ENCODE measurements around the gene FLRT3. TPM values are rescaled to one million over a fixed set of nuclear protein-coding genes. Genes with fewer than 3 reads are reported as not detected.

Gene FLRT3
- total and polyA plus RNA-seq, 2 donors (not counting 1 experiment from before 2014, with no cell fraction given), result not detected

- H4K20me1 ChIP-seq (ENCODE audit: control insufficient read depth, insufficient read depth, low read length, poor library complexity, severe bottlenecking), result no peaks in the 10 kb centered on the region
- ATAC-seq (ENCODE audit: low read depth) (no peak), DNase-seq (no peak)
- ChIA-PET CTCF (no interaction called here), POLR2A (no interaction called here)
- no peaks in the 10 kb centered on the region for H3K36me3 ChIP-seq (replicated peaks in 1 of 2; ENCODE audit: control extremely low read depth in 1 of 2, control insufficient read depth in 1 of 2, extremely low read depth in 1 of 2, insufficient read depth in 2 of 2, low read length in 1 of 2)
- H3K9ac ChIP-seq (ENCODE audit: low read length), result no peak overlapping the region
- H3K4me2 ChIP-seq (replicated peaks; ENCODE audit: low read depth, low read length, poor library complexity, severe bottlenecking), result no peak overlapping the region
- H3K4me3 ChIP-seq (ENCODE audit: control extremely low read depth in 1 of 5, extremely low read depth in 1 of 5, insufficient read depth in 1 of 5, low read depth in 2 of 5, low read length in 4 of 5), result no peak overlapping the region
- Mint-ChIP-seq H3K27me3 (no peaks in the 10 kb centered on the region), H3K9me3 (ENCODE audit: insufficient read depth) (no peaks in the 10 kb centered on the region), H3K27ac (no peak overlapping the region), H3K4me3 (no peak overlapping the region), H3K4me1 (no peaks in the 10 kb centered on the region)
- TF ChIP-seq, protein P1, sequence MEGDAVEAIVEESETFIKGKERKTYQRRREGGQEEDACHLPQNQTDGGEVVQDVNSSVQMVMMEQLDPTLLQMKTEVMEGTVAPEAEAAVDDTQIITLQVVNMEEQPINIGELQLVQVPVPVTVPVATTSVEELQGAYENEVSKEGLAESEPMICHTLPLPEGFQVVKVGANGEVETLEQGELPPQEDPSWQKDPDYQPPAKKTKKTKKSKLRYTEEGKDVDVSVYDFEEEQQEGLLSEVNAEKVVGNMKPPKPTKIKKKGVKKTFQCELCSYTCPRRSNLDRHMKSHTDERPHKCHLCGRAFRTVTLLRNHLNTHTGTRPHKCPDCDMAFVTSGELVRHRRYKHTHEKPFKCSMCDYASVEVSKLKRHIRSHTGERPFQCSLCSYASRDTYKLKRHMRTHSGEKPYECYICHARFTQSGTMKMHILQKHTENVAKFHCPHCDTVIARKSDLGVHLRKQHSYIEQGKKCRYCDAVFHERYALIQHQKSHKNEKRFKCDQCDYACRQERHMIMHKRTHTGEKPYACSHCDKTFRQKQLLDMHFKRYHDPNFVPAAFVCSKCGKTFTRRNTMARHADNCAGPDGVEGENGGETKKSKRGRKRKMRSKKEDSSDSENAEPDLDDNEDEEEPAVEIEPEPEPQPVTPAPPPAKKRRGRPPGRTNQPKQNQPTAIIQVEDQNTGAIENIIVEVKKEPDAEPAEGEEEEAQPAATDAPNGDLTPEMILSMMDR (IDR thresholded peaks at IDR 0.05), result no peak
- TF ChIP-seq EZH2 (IDR thresholded peaks at IDR 0.05; ENCODE audit: borderline replicate concordance, insufficient read depth, low read depth, low read length, poor library complexity, severe bottlenecking), result no peak
- no peak overlapping the region for H3K27ac ChIP-seq (ENCODE audit: low read length in 2 of 2)
- H3K9me3 ChIP-seq (ENCODE audit: control extremely low read depth in 1 of 3, control insufficient read depth in 2 of 3, insufficient read depth in 1 of 3, low read length in 2 of 3), result peaks cover 0 to under 1% (median 0%) of the 10 kb centered on the region in 3 donors
- H2AFZ ChIP-seq (ENCODE audit: insufficient read depth, low read depth, low read length, poor library complexity, severe bottlenecking), result no peak overlapping the region
- intact Hi-C loops (cut with micrococcal nuclease), result no loop called here
- 86% methylated on average over 2 of the region's 4 CpGs for WGBS (ENCODE audit: insufficient coverage)
- H3K4me1 ChIP-seq (ENCODE audit: control insufficient read depth in 2 of 2, insufficient read depth in 2 of 2, low read length in 2 of 2), result no peaks in the 10 kb centered on the region
- no peaks in the 10 kb centered on the region for H3K27me3 ChIP-seq (replicated peaks in 1 of 4; ENCODE audit: control extremely low read depth in 1 of 4, control insufficient read depth in 3 of 4, insufficient read depth in 4 of 4, low read length in 3 of 4)
- H3K79me2 ChIP-seq (ENCODE audit: control insufficient read depth, insufficient read depth, low read length), result no peaks in the 10 kb centered on the region
Observed at GRCh38 chr20:14282140-14282539, 55.3 kb downstream of the FLRT3 start.

Small RNAs within 50 kb of the gene (small RNA-seq; reads per million reads assigned to genes)
- not detected for gene RNU6-228P (ENCODE audit: insufficient read length, low read depth, low replicate concordance)

All from B cell (primary cell).